ENCODE data around the gene SLC25A21.
"Not testable (repeated sequence)": the region's sequence is repeated elsewhere in the genome, so short reads cannot be mapped to it uniquely, and the experiment has no call there.

Gene SLC25A21

DNA sequence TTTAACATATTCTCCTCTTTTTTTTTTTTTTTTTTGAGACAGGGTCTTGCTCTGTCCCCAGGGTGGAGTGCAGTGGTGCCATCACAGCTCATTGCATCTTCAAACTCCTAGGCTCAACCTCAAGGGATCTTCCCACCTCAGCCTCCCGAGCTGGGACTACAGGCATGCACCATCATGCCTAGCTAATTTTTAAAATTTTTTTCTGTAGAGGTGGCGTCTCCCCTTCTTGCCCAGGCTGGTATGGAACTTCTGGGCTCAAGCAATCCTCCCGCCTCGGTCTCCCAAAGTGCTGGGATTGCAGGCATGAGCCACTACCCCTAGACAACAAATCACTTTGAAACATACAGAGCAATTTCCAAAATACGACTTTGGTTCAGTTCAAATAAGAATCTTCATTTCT lies 355.9 kb downstream of the SLC25A21 start:
- no peak for DNase-seq

DNA sequence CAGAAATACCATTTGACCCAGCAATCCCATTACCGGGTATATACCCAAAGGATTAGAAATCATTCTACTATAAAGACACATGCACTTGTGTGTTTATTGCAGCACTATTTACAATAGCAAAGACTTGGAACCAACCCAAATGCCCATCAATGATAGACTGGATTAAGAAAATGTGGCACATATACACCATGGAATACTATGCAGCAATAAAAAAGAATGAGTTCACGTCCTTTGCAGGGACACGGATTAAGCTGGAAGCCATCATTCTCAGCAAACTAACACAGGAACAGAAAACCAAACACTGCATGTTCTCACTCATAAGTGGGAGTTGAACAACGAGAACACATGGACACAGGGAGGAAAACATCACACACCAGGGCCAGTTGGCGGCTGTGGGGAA lies 357.6 kb downstream of the SLC25A21 start:
- not testable (repeated sequence) for DNase-seq

GRCh38 chr14:36810209-36810608 lies 362.2 kb downstream of the SLC25A21 start:
- DNase-seq = no peak

- DNase-seq = peak; percentile 66
Measured at GRCh38 chr14:36807727-36808126, 364.7 kb downstream of the SLC25A21 start.

GRCh38 chr14:36805131-36805559 lies 367.3 kb downstream of the SLC25A21 start:
- no peak for DNase-seq

GRCh38 chr14:36797634-36798033 lies 374.8 kb downstream of the SLC25A21 start:
- no peak for DNase-seq

- DNase-seq = no peak
Measured at GRCh38 chr14:36791402-36791801, 381.0 kb downstream of the SLC25A21 start.

GRCh38 chr14:36785511-36785910 lies 386.9 kb downstream of the SLC25A21 start:
- peak; percentile 87 for DNase-seq

DNA sequence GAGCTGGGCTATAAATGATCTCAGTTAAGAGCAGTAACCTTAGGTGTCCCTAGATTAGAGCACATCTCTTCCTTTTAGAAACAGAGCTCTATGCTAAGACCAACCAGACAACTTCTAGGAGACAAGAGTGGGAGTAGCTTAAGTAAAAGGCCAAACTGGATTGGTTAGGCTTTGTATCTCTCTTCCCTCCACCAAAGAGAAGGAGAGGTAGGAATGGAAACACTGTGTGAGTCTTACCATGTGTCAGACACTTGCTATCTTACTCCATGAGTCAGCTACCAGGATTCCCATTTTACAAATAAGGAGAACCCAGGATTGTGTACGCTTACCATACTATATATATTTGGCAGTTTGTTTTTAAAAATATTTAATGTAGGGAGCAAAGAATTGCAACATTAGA lies 387.9 kb downstream of the SLC25A21 start:
- DNase-seq = no peak

GRCh38 chr14:36781897-36782296 lies 390.5 kb downstream of the SLC25A21 start:
- DNase-seq = no peak

- DNase-seq = no peak
Measured at GRCh38 chr14:36773558-36773957, 398.8 kb downstream of the SLC25A21 start.

- peak; percentile 42 for DNase-seq
Measured at GRCh38 chr14:36773136-36773540, 399.3 kb downstream of the SLC25A21 start.

DNA sequence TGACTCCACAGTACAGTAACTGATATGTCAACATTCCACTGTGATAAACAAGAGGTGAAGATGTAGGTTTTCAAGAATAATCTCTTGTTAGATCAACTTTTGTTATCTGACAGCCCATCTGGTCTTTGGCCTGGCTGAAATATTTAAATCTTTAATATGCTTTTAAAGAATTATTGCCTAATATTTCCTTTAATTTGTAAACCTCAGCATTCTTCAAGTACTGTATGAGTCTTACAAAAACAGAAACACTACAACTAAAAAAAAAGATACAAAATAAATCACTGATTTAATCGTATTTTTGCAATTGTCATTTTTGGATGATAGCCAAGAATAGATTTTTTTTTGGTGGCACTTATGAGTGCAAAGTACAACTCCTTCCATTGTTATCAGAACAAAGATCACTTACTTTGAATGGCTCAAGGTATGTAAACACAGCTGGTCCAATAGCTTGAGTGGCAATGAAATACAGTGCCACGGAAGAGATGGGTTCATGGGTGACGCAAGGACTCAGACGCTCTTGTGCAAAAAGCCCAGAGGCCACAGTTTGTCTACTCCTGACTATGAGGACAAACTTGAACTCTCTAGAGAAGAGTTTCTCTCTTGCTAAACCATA lies 401.3 kb downstream of the SLC25A21 start:
- DNase-seq = peak; percentile 44

- DNase-seq = no peak
Measured at GRCh38 chr14:36768638-36769337, 403.6 kb downstream of the SLC25A21 start.

DNA sequence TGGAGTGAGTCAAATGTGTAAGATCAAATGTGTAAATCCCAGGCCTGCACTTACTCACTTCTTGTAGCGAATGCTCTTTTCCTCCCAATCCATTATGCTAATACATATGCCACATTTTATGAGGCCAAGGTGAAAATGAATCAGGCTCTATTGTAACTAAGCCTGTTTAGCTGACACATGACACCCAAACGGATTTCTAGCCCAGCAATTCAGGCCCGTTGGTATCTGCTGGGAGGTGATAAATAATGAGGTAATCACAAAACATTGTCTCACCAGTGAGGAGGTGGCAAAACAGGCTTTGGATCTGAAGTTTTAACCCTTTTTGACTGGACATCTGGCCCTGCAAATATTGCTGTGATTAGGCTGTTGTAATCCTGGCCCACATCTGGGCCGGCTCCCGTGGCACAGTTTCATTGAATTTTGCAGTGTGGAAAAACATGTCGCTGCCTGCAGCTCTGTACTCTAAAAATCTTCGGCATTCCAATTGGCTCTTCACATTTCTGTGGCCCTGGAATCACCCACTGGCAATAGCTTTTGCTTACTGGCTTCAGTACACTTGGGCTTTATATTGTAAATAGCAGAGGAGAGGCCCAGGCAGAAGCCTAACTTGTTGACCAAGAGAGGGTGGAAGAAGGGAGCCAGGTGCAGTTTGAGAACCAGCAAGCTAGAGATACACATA lies 404.7 kb downstream of the SLC25A21 start:
- peak; percentile 62 for DNase-seq

- DNase-seq = no peak
Measured at GRCh38 chr14:36766974-36767373, 405.4 kb downstream of the SLC25A21 start.

DNA sequence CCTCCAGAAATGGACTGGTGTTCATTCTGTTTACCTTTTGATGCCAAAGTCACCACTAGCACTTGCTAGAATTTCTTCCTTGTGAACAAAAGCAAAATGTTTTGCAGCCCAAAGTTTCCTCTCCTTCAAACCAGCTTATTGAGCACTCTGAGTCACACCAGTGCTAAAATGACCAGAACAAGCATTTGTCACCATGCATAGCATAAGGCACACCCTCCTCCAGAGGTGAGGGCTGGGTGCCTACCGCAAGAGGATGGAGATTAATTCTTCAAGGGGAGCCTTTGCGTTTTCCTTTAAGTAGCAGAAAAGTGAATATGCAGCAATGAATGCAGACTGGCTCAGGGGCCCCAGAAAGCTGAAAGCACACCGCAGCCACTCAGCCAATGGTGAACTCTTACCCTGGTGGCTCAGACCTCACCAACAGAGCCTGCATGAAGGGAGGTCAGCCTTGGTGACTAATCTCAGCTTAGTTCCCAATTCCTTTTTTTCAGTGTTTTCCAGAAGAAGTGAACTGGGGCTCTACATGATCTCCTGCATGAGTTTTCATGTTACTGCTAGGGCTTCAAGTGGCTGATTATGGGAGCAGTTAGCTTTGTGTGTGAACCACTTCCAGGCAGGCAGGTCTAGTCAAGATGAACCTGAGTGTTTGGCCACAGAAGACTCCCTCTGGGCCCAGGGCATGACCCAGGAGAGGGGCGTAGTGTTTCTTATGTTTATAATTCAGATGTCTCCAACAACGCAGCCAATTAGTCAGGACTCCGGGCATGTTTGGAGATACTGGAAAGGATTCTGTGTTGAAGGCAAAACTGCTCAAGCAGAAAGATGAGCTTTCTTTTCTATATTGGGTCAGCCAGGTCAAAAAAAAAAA lies 414.4 kb downstream of the SLC25A21 start:
- DNase-seq = no peak

- DNase-seq = no peak
Measured at GRCh38 chr14:36756226-36756625, 416.2 kb downstream of the SLC25A21 start.

GRCh38 chr14:36755756-36756155 lies 416.6 kb downstream of the SLC25A21 start:
- no peak for DNase-seq

DNA sequence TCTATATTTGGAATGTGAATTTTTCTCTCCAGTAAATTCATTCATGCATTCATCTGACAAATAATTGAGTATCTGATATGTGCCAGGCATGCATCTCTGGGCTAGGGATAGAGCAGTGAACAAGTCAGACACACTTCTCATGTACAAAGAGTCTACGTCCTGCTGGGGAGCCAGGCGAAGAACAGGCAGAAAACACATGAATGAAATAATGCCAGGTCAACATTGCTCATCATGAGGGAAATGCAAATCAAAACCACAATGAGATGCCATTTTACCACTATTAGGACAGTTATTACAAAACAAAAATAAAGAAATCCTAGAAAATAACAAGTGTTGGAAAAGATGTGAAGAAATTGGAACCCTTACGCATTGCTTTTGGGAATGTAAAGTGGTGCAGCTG lies 420.5 kb downstream of the SLC25A21 start:
- no peak for DNase-seq

DNA sequence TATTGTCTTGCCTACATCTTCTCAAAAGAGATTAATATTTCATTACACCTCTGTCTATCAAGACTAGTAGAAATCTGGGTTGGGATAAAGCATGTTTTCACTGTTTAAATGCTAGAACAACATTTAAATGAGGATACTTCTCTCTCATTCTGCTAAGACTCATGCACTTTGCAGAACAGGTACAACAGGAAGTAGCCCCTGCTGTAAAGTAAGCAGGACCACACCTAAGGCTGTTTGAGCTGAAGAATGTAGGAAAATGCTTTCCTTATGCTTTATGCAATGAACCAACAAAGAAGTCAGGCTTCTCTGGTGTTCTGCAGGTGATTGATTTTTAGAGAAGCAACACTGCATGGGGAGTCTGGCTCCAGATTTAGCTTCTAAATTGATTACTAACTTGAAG lies 421.3 kb downstream of the SLC25A21 start:
- no peak for DNase-seq

- no peak for DNase-seq
Measured at GRCh38 chr14:36750244-36750643, 422.2 kb downstream of the SLC25A21 start.

- DNase-seq = no peak
Measured at GRCh38 chr14:36748610-36749213, 423.7 kb downstream of the SLC25A21 start.

Data from NCI-H1436 treated with DMSO at 0.1 percent for 48 hours (cell line).